A549 treated with AZD9567 at 1 μM for 4 hours (cell line): ENCODE data around the gene GAD1. TPM values are rescaled to one million over a fixed set of nuclear protein-coding genes. Genes with fewer than 3 reads are reported as not detected.

Experiments used
- total RNA-seq: library from RNA; stranded (reverse); fragments of 200-300 nt; extraction: Qiagen RNA extraction; gene quantifications from 5 replicates; pipeline ENCODE4 v1.2.3, GENCODE V29; 2022; ENCODE audit not compliant: insufficient read depth

GAD1 gene
- total RNA-seq, result 0.35 to 0.53 TPM (median 0.43 TPM) in 4 of 5 replicates, not detected in the other

DNA sequence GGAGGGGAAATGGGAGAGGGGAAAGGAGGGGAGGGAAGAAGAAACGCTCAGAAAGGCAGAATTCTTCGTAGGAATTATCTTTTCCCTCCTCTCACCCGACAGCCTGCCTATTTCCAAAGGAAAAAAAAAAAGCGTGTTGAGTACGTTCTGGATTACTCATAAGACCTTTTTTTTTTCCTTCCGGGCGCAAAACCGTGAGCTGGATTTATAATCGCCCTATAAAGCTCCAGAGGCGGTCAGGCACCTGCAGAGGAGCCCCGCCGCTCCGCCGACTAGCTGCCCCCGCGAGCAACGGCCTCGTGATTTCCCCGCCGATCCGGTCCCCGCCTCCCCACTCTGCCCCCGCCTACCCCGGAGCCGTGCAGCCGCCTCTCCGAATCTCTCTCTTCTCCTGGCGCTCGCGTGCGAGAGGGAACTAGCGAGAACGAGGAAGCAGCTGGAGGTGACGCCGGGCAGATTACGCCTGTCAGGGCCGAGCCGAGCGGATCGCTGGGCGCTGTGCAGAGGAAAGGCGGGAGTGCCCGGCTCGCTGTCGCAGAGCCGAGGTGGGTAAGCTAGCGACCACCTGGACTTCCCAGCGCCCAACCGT is at the start of gene GAD1:
GAD1 (plus strand) TSS at position 384 of the 589 bp plus-strand sequence. CDS start 1,705 bp downstream, outside the sequence.

GRCh38 chr2:170770008-170770605 is 46.6 kb upstream of the GAD1 start, which contains the start of gene ERICH2:
Gene ERICH2, plus strand, starts transcription at chr2:170770378. Its CDS starts 304 bp downstream, at chr2:170770682.

Other genes with a start within 250 kb of the GAD1 start
- 0.03 to 0.25 TPM in 2 of 5 replicates, not detected in the others for gene SP5, start 101.5 kb upstream of the GAD1 start, total RNA-seq
- not detected in 5 replicates for gene ERICH2, start 46.5 kb upstream of the GAD1 start, total RNA-seq
- gene GORASP2, start 112.4 kb downstream of the GAD1 start, total RNA-seq, result 85.9 to 164 TPM (median 90.6 TPM) in 5 replicates